GM19467 (cell line): ENCODE data around the gene FRK.
"Not testable (repeated sequence)": the region's sequence is repeated elsewhere in the genome, so short reads cannot be mapped to it uniquely, and the experiment has no call there.

Source experiments
- ATAC-seq: cut with Tn5 transposase; IDR thresholded peaks from one replicate; pipeline ENCODE4 v1.9.1; 2021; ENCODE audit warnings: mild to moderate bottlenecking, moderate library complexity; ENCODE audit not compliant: unreplicated experiment

The FRK gene

GRCh38 chr6:115891750-115892149 lies 168.9 kb downstream of the FRK start:
- no peak for ATAC-seq

- peak; percentile 97 for ATAC-seq
These were observed 169.5 kb downstream of the FRK start for GRCh38 chr6:115891111-115891669.

DNA sequence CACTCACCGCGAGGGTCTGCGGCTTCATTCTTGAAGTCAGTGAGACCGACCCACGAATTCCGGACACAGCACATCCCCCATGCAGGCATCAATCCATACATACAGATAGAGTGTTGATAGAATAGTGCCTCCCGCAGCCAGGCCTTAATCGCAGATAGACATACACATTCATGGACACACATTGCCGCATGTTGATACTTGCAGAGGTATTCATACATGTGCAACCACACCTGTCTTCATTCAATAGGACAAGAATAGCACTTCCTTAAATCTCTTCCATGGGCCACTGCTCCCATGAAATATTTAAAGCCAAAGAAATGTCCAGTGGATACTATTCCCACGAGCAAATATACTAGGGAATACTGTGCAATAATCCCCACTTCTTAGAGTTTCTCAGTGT lies 170.5 kb downstream of the FRK start:
- no peak for ATAC-seq

DNA sequence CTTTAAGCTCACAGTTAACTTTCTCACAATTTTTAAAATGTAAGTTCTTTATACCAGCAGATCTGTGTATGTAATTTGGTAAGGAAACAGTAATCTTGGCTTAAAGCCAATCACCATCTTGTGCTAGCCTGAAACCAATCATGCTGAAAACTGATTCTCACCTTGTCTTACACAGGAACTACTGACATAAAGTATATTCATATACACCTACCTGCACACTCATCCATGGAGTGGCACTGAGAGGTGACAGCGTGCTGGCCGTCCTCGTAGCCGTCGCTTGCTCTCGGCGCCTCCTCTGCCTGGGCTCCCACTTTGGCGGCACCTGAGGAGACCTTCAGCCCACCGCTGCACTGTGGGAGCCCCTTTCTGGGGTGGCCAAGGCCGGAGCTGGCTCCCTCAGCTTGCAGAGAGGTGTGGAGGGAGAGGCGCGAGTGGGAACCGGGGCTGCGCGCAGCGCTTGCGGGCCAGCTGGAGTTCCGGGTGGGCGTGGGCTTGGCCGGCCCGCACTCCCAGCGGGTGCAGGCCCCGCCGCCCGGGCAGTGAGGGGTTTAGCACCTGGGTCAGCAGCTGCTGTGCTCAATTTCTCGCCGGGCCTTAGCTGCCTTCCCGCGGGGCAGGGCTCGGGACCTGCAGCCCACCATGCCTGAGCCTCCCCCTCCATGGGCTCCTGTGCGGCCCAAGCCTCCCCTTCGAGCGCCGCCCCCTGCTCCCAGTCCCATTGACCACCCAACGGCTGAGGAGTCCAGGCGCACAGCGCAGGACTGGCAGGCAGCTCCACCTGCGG lies 171.8 kb downstream of the FRK start:
- ATAC-seq: not testable (repeated sequence)

DNA sequence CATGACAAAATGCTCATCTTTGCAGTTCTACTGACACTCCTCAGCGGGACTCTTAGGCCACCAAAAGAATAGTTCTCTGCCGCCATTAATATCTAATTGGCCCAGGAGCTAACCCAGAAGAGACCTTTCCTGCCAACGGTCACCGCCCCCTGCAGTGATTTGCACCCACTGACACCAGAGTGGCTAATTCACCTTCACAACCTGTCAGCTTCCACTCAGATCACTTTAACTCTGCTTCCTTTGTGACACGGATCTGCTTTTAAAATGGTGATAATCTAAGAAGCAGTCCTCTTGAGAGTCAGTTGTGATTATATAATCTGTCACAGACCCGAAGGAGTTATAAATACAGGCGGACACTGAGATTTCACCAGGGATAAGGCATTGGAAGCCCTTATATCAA lies 172.8 kb downstream of the FRK start:
- no peak for ATAC-seq

DNA sequence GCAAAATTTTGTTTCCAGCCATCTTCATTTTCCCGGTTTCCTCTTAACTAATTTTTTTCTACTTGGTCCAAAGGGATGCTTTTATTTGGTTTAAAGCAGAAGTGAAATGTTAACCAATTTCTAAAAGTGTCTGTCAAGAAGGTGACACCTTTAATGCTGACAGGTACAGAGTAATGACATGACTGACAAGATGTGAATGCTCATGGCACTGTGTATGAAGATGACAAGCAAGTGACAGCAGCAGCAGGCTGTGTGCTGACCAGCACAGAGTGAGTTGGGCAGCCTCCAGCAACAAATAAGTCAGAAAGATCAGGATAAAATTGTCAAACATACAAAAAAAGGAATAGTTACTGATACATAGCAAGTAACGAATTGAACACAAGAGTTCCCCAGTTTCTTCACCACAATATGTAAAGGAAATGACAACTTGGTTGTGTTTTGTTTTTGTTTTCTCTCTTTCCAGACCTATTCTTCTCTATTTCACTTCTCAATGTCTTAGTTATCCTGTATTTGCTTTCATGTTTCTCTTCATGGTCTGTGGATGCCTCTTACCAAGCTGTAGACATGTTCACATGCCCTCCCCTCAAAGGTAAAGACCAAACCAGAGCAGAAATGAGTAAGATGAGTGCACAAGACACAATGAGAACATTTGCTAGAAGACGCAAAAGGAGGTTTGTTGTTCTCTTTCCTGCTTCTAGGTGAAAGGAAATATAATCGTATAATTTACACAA lies 174.9 kb downstream of the FRK start:
- ATAC-seq: no peak

DNA sequence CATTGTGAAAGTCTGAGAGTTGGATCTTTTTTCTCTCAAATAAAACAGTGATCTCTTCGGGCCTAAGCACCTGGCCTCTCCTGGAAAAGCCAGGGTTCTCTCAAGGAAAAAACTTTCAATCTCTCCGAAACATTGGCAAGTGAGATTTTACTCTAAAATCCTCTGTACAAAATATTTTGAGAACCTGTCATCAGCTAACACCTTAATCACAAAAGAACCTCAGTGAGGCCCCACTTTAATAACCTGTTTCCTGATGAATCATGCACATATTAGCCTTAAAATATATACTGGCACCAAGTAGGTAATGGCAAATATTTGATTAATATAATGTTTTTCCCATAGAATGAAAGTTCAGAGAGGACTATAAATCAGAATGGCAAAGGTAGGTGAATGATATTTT lies 177.9 kb downstream of the FRK start:
- ATAC-seq: no peak

DNA sequence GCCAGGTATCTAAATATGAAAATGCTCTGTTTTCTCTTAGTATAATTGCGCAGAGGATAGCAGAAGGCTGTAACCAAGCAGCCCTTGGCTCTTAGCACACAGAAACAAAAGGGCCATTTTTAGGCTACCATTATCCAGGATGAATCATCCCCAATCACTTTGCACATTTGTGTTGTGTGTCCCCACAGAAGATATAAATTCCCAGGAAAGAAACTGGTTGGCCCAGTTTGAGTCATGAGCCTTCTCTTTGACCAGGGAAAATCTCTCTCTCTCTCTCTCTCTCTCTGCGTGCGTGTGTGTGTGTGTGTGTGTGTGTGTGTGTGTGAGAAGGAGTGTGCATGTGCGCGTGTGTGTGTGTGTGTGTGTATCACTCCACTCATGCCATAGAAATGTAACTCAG lies 178.5 kb downstream of the FRK start:
- ATAC-seq: no peak
